Mesothelial cell of epicardium (in vitro differentiated cells): ENCODE data around the gene TP53I3. TPM values are rescaled to one million over a fixed set of nuclear protein-coding genes. Genes with fewer than 3 reads are reported as not detected.

Experiments
- DNase-seq, 2 experiments: peaks; one replicate each; pipeline ENCODE4 v3.0.0; 2021; ENCODE audit warnings: low spot score in 2 of 2; ENCODE audit not compliant: unreplicated experiment in 2 of 2
- H3K27ac Mint-ChIP-seq: 2 replicates; pipeline ENCODE4 v1.8.0; 2021; ENCODE audit warnings: mixed read lengths
- H3K27me3 Mint-ChIP-seq: 2 replicates; pipeline ENCODE4 v1.8.0; 2021; ENCODE audit warnings: low read depth, mixed read lengths
- H3K36me3 Mint-ChIP-seq: 2 replicates; pipeline ENCODE4 v1.8.0; 2021; ENCODE audit warnings: mixed read lengths
- H3K4me1 Mint-ChIP-seq: 2 replicates; pipeline ENCODE4 v1.8.0; 2021; ENCODE audit warnings: mixed read lengths
- H3K4me3 Mint-ChIP-seq: 2 replicates; pipeline ENCODE4 v1.8.0; 2021; ENCODE audit warnings: mild to moderate bottlenecking, moderate library complexity, mixed read lengths
- H3K9me3 Mint-ChIP-seq: 2 replicates; pipeline ENCODE4 v1.8.0; 2021; ENCODE audit warnings: mixed read lengths
- CTCF ChIP-seq: fragments of 200-600 bp; sonication (generic); IDR thresholded peaks from one replicate; pipeline ENCODE4 v1.5.0; 2021; ENCODE audit warnings: antibody characterized with exemption; ENCODE audit not compliant: unreplicated experiment
- total RNA-seq: library from RNA; stranded (reverse); gene quantifications from 3 replicates; pipeline ENCODE4 v1.2.1, GENCODE V29; 2021

TP53I3 gene
- total RNA-seq, 1 donor from 2014 or later = 43.8 TPM

DNA sequence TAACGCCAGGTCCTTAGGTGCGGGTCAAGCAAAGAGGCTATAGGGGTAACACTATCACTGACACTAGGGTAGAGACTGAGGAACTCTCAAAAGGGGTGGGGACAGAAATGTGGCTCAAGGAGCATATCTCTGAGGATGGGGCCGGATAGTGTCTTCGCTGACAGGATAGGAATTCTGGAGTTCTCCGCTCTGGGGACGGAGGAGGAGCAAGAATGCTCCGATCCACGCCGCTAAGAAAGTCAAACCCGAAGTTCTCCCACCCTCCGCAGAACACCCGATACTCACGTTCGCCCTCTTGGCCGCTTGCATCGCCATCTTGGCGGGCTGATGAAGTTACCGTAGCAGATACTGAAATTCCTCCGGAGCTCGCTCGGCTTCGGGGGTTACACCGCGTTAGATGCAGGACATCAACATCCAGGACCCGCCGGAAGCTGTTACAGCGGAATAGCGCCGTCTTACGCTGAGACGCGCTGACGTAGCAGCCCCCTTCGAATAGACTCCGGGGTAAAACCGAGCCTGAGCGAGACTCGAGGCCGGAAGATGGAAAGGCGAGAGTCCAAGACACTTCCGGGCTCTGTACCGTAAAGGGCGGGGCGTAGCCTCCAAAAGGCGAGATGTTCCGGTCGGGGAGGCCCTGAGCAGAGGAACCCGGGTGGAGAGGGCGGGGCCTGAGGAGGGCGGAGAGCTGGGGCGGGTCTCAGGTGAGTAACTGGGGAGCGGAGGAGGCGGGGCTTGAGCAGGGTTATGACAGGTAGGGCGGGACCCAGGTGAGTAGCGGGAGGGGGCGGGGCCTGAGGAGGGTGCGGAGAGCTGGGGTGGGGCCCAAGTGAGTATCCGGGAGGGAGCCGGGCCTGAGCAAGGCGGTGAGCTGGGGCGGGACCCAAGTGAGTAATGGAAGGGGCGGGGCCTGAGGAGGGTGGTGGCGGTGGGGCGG is 8.5 kb downstream of the TP53I3 start, which contains the start of gene SF3B6:
Gene SF3B6, minus strand, starts transcription at position 412 of the 934 bp plus-strand sequence. Its CDS starts 97 bp downstream, at position 315.
- Mint-ChIP-seq H3K4me1 (peaks cover 21% of the 10 kb centered on the region), H3K4me3 (peak within 1 kb of the TSS; percentile 96), H3K9me3 (no peaks in the 10 kb centered on the region), H3K36me3 (peaks cover 14% of the 10 kb centered on the region), H3K27me3 (no peaks in the 10 kb centered on the region), H3K27ac (peak within 1 kb of the TSS; percentile 99)
- DNase-seq = peak; percentile 99
- TF ChIP-seq CTCF = no peak

- no peaks in the 10 kb centered on the region for H3K27me3 Mint-ChIP-seq
- H3K4me3 Mint-ChIP-seq = peak overlapping the region; percentile 96
- peaks cover 21% of the 10 kb centered on the region for H3K4me1 Mint-ChIP-seq
- H3K27ac Mint-ChIP-seq = peak overlapping the region; percentile 99
- no peak for TF ChIP-seq CTCF
- H3K36me3 Mint-ChIP-seq = peaks cover 12% of the 10 kb centered on the region
- H3K9me3 Mint-ChIP-seq = no peaks in the 10 kb centered on the region
- DNase-seq = no peak
These were observed 9.4 kb downstream of the TP53I3 start for GRCh38 chr2:24075259-24075658.

DNA sequence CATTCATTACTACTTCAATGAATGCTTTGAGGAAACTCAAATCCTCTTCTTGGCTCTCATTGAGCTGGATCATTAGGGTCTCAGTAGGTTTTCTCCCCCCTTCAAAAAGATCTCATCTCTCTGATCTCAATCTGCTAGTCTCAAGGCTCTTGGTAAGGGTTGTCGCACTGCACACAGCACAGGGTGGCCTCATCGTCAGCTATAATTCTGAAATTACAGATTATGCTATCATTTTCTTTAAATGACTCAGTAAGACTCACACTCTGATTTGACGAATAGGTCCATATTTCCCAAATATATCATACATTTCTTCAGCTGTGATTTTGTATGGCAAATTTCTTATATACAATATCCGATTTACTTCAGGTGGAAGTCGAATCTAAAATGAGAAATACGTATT is 10.8 kb downstream of the TP53I3 start:
- TF ChIP-seq CTCF = no peak
- no peak overlapping the region for H3K4me3 Mint-ChIP-seq
- DNase-seq = no peak
- H3K36me3 Mint-ChIP-seq = peaks cover 12% of the 10 kb centered on the region
- H3K9me3 Mint-ChIP-seq = no peaks in the 10 kb centered on the region
- H3K4me1 Mint-ChIP-seq = peaks cover 21% of the 10 kb centered on the region
- H3K27me3 Mint-ChIP-seq = no peaks in the 10 kb centered on the region
- peak overlapping the region; percentile 11 for H3K27ac Mint-ChIP-seq

DNA sequence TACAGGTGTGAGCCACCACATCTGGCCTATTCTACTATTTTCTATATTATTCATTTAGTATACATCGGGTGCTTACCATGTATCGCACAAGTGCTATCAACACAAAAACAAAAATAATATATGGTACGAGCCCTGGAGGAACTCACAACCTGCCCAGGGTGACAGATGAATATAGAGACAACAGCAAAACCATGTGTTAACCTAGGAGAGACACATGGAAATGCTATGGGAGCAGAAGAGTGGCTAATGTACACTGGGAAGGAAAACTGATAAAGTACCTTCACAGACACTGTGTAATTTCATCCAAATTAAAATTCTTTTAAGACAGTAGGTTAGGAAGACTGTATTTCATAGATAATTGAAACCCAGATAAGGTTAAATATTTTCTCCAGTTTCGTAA is 12.4 kb downstream of the TP53I3 start:
- no peaks in the 10 kb centered on the region for H3K9me3 Mint-ChIP-seq
- DNase-seq = no peak
- no peak for TF ChIP-seq CTCF
- H3K4me3 Mint-ChIP-seq = no peak overlapping the region
- H3K27ac Mint-ChIP-seq = no peak overlapping the region
- peaks cover 14% of the 10 kb centered on the region for H3K36me3 Mint-ChIP-seq
- H3K27me3 Mint-ChIP-seq = no peaks in the 10 kb centered on the region
- H3K4me1 Mint-ChIP-seq = peaks cover 12% of the 10 kb centered on the region

- Mint-ChIP-seq H3K27me3 (no peaks in the 10 kb centered on the region), H3K36me3 (peaks cover 5% of the 10 kb centered on the region), H3K4me1 (no peaks in the 10 kb centered on the region), H3K4me3 (no peak overlapping the region), H3K9me3 (no peaks in the 10 kb centered on the region), H3K27ac (no peak overlapping the region)
- no peak for TF ChIP-seq CTCF
- DNase-seq = no peak
These were observed 19.3 kb downstream of the TP53I3 start for GRCh38 chr2:24065341-24065740.
